H1 (cell line): ENCODE measurements around the gene TACSTD2. TPM values are rescaled to one million over a fixed set of nuclear protein-coding genes. Genes with fewer than 3 reads are reported as not detected.

Experiments
- CEBPB ChIP-seq: IDR thresholded peaks from 2 replicates; pipeline ENCODE4 v1.6.1; 2012; ENCODE audit warnings: low read depth, low read length
- HDAC6 ChIP-seq: IDR thresholded peaks from one replicate; pipeline ENCODE4 v1.7.1; 2012; ENCODE audit warnings: low read depth, mild to moderate bottlenecking, inconsistent platforms, low read length, moderate library complexity
- JUND ChIP-seq: IDR thresholded peaks from 2 replicates; pipeline ENCODE4 v1.6.1; 2011; ENCODE audit warnings: mild to moderate bottlenecking, improper control_type of control experiment, low read length
- KDM1A ChIP-seq: fragments of 200-600, 300-600 bp; sonication (generic); IDR thresholded peaks from 2 replicates; pipeline ENCODE4 v1.7.1; 2016; ENCODE audit warnings: mild to moderate bottlenecking, low read length, borderline replicate concordance
- RBBP5 ChIP-seq: IDR thresholded peaks from 2 replicates; pipeline ENCODE4 v1.7.1; 2012; ENCODE audit warnings: low read depth, mild to moderate bottlenecking, inconsistent platforms, low read length, moderate library complexity, borderline replicate concordance
- SIRT6 ChIP-seq: IDR thresholded peaks from one replicate; pipeline ENCODE4 v1.7.1; 2012; ENCODE audit warnings: low read length, inconsistent platforms
- SP4 ChIP-seq: IDR thresholded peaks from 2 replicates; pipeline ENCODE4 v1.6.1; 2012; ENCODE audit warnings: low read length, inconsistent platforms
- TCF12 ChIP-seq: IDR thresholded peaks from 2 replicates; pipeline ENCODE4 v1.6.1; 2011; ENCODE audit warnings: low read depth, mild to moderate bottlenecking, low read length
- polyA plus RNA-seq, 7 experiments: library from polyadenylated mRNA; depleted of rRNA in 3 of 7; stranded (reverse) in 5 of 7; unstranded in 2 of 7; fragments of >200 nt in 5 of 7; fragments of 200-250 nt in 2 of 7; gene quantifications; 1 replicate in 5 of 7; 2 replicates in 1 of 7; 4 replicates in 1 of 7; pipeline versions ENCODE4 v1.2.1 to v1.2.3, GENCODE V29; 2011 to 2013; ENCODE audit warnings: missing spikeins in 2 of 7, mixed read lengths in 2 of 7
- total RNA-seq: library from RNA; stranded (reverse); fragmentation: NEBNext Ultra II Directional; extraction: Animal tissue kit (Norgen Biotek cat#: 25700); gene quantifications from 2 replicates; pipeline ENCODE4 v1.2.1, GENCODE V29; 2021

Gene TACSTD2
- total and polyA plus RNA-seq, 2 of the 8 experiments (the other 6 are each of a cell fraction or from before 2014, with no cell fraction given) = 0.76 to 0.85 TPM

DNA sequence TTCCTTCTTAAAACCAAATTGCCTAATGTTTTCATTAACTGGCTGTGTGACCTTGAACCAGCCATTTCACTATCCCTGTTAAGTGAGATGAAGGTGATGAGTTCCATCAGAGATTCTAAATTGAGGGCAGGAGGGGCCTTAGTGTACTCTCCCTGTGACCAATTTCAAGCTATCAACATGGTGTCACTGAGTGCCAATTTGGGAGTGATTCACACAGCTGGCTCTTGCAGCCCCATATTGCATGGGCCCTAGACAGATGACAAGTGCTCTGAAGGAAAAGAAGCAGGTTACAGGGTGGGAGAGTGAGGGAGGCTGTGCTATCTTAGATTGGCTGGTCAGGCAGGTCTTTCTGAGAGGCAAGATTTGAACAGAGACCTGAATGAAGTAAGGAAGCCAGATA is 13.0 kb upstream of the TACSTD2 start (continued):
- TF ChIP-seq JUND (no peak), RBBP5 (no peak), SP4 (no peak), SIRT6 (no peak), KDM1A (no peak), CEBPB (no peak), TCF12 (no peak), HDAC6 (no peak)
